ENCODE data around the gene CYP4F22. TPM values are rescaled to one million over a fixed set of nuclear protein-coding genes. Genes with fewer than 3 reads are reported as not detected.

The CYP4F22 gene
- total and polyA plus RNA-seq, 9 of the 15 experiments (the other 6 are each of a cell fraction or from before 2014, with no cell fraction given) = not detected

DNA sequence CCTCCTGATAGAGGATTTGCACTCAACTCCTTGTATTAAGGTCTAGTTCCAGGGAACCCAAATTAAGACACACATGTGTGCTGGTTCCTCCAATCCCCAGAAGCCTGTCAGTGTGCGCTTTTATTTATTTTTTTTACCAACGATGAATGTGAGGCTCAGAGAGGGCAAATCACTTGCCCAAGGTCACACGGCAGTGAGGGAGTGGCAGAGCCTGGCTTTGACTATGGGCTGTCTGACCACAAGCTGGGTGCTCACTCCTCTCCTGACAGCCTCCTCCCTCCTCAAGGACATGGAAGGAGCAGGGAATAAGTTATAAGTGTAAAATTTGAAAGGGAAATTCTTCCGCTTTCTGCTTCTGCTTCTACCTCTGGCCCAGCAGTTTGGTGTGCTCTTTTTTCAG is 48.9 kb downstream of the CYP4F22 start:
- Histone ChIP-seq H2AFZ (ENCODE audit: low read depth, low read length) (no peak overlapping the region), H3K4me3 (no peak overlapping the region), H3K27me3 (ENCODE audit: control insufficient read depth in 2 of 2, insufficient read depth in 2 of 2, low read length in 2 of 2) (peaks cover 2 to 12% of the 10 kb centered on the region in 2 experiments; a peak in 3 of 5 replicates), H4K20me1 (replicated peaks; ENCODE audit: control insufficient read depth, insufficient read depth, low read length) (no peaks in the 10 kb centered on the region), H3K79me2 (ENCODE audit: control insufficient read depth, insufficient read depth, low read length) (no peaks in the 10 kb centered on the region), H3K9me1 (ENCODE audit: control insufficient read depth, insufficient read depth, low read length) (no peaks in the 10 kb centered on the region), H3K4me1 (replicated peaks in 1 of 2; ENCODE audit: control insufficient read depth in 2 of 2, insufficient read depth in 2 of 2, low read length in 2 of 2) (peaks cover 5 to 12% of the 10 kb centered on the region in 2 experiments; a peak in 3 of 5 replicates), H3K9me3 (replicated peaks; ENCODE audit: control insufficient read depth, insufficient read depth, low read depth, low read length) (no peaks in the 10 kb centered on the region; the same call in 1 of the 2 replicates), H3K4me2 (ENCODE audit: insufficient read depth, low read length) (no peak overlapping the region), H3K27ac (ENCODE audit: extremely low read depth, low read depth, low read length) (no peak overlapping the region), H3K9ac (ENCODE audit: insufficient read depth in 1 of 2, low read depth in 2 of 2, low read length in 2 of 2) (no peak overlapping the region), H3K36me3 (ENCODE audit: control insufficient read depth, insufficient read depth, low read length) (no peaks in the 10 kb centered on the region)
- ATAC-seq = no peak
- POLR2A ChIA-PET = interaction anchor here (0.6 kb wide), 1 partner anchor 376 kb away, joined by 3 read pairs; no protein-coding TSS in a partner anchor
- no peak for FAIRE-seq
- BruUV-seq (replicated peaks) = no TSS peak
- DNase-seq (ENCODE audit: extremely low read depth in 1 of 4, low spot score in 3 of 4) = no peak
- CTCF ChIA-PET (ENCODE audit: low intra/inter-chr PET ratio) = interaction anchor here (1.3 to 3.9 kb wide), 6 partner anchors 138 to 466 kb away, joined by 3 to 33 read pairs (median 14); partner anchors contain the start of gene AKAP8L
- in situ Hi-C loops (cut with MboI) (loop anchor here (5.0 to 25.0 kb wide), 3 partner anchors 390 to 695 kb away; no protein-coding TSS in a partner anchor), intact Hi-C loops (cut with micrococcal nuclease) (loop anchor here (2.0 to 5.0 kb wide), 5 partner anchors 178 to 465 kb away; partner anchors contain the start of gene AKAP8)
- WGBS (ENCODE audit: insufficient coverage, low coverage, missing lambda C conversion rate) = 44% methylated on average over 3 of the region's 4 CpGs
- TF ChIP-seq PHF8 (IDR thresholded peaks at IDR 0.05; ENCODE audit: borderline replicate concordance, low read length) = no peak
- no peak for TF ChIP-seq ZSCAN29 (IDR thresholded peaks at IDR 0.05)
- TF ChIP-seq, protein P1, sequence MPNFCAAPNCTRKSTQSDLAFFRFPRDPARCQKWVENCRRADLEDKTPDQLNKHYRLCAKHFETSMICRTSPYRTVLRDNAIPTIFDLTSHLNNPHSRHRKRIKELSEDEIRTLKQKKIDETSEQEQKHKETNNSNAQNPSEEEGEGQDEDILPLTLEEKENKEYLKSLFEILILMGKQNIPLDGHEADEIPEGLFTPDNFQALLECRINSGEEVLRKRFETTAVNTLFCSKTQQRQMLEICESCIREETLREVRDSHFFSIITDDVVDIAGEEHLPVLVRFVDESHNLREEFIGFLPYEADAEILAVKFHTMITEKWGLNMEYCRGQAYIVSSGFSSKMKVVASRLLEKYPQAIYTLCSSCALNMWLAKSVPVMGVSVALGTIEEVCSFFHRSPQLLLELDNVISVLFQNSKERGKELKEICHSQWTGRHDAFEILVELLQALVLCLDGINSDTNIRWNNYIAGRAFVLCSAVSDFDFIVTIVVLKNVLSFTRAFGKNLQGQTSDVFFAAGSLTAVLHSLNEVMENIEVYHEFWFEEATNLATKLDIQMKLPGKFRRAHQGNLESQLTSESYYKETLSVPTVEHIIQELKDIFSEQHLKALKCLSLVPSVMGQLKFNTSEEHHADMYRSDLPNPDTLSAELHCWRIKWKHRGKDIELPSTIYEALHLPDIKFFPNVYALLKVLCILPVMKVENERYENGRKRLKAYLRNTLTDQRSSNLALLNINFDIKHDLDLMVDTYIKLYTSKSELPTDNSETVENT (CRISPR knock-in tag; IDR thresholded peaks at IDR 0.05) = no peak
- no peak for TF ChIP-seq RBBP5 (IDR thresholded peaks at IDR 0.05; ENCODE audit: borderline replicate concordance, insufficient read depth, low read length, poor library complexity, severe bottlenecking)
- TF ChIP-seq, protein P2, sequence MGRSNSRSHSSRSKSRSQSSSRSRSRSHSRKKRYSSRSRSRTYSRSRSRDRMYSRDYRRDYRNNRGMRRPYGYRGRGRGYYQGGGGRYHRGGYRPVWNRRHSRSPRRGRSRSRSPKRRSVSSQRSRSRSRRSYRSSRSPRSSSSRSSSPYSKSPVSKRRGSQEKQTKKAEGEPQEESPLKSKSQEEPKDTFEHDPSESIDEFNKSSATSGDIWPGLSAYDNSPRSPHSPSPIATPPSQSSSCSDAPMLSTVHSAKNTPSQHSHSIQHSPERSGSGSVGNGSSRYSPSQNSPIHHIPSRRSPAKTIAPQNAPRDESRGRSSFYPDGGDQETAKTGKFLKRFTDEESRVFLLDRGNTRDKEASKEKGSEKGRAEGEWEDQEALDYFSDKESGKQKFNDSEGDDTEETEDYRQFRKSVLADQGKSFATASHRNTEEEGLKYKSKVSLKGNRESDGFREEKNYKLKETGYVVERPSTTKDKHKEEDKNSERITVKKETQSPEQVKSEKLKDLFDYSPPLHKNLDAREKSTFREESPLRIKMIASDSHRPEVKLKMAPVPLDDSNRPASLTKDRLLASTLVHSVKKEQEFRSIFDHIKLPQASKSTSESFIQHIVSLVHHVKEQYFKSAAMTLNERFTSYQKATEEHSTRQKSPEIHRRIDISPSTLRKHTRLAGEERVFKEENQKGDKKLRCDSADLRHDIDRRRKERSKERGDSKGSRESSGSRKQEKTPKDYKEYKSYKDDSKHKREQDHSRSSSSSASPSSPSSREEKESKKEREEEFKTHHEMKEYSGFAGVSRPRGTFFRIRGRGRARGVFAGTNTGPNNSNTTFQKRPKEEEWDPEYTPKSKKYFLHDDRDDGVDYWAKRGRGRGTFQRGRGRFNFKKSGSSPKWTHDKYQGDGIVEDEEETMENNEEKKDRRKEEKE (IDR thresholded peaks at IDR 0.05; ENCODE audit: borderline replicate concordance in 1 of 2, control insufficient read depth in 1 of 2, low read depth in 2 of 2, low read length in 1 of 2) = no peak
- no peak for TF ChIP-seq ZBED1 (IDR thresholded peaks at IDR 0.05)
- TF ChIP-seq BRCA1 (IDR thresholded peaks at IDR 0.05) = no peak
- TF ChIP-seq BRCA1 (CRISPR knock-in tag; IDR thresholded peaks at IDR 0.05) = no peak
- TF ChIP-seq, protein P3, sequence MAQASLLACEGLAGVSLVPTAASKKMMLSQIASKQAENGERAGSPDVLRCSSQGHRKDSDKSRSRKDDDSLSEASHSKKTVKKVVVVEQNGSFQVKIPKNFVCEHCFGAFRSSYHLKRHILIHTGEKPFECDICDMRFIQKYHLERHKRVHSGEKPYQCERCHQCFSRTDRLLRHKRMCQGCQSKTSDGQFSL (CRISPR knock-in tag; IDR thresholded peaks at IDR 0.05) = no peak
- TF ChIP-seq, protein P3 (tag; IDR thresholded peaks at IDR 0.05) = no peak
- no peak for TF ChIP-seq C11orf30 (IDR thresholded peaks at IDR 0.05; ENCODE audit: low read depth)
- no peak for TF ChIP-seq ZNF764 (CRISPR knock-in tag; IDR thresholded peaks at IDR 0.05; ENCODE audit: low read depth)
- TF ChIP-seq, protein P4, sequence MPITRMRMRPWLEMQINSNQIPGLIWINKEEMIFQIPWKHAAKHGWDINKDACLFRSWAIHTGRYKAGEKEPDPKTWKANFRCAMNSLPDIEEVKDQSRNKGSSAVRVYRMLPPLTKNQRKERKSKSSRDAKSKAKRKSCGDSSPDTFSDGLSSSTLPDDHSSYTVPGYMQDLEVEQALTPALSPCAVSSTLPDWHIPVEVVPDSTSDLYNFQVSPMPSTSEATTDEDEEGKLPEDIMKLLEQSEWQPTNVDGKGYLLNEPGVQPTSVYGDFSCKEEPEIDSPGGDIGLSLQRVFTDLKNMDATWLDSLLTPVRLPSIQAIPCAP (CRISPR knock-in tag; IDR thresholded peaks at IDR 0.05; ENCODE audit: borderline replicate concordance) = no peak
- TF ChIP-seq RAD51 (IDR thresholded peaks at IDR 0.05; ENCODE audit: borderline replicate concordance, low read depth) = no peak
- TF ChIP-seq CC2D1A (IDR thresholded peaks at IDR 0.05) = no peak
- no peak for TF ChIP-seq ZKSCAN3 (CRISPR knock-in tag; IDR thresholded peaks at IDR 0.05)

All from K562 (cell line).